PFSK-1 (cell line): ENCODE measurements around the gene OR1Q1.

ENCODE experiments used
- POLR2AphosphoS5 ChIP-seq: IDR thresholded peaks from 2 replicates; pipeline ENCODE4 v1.6.1; 2012; ENCODE audit warnings: low read depth, mild to moderate bottlenecking, control low read depth, low read length, moderate library complexity
- SIN3A ChIP-seq: IDR thresholded peaks from 2 replicates; pipeline ENCODE4 v1.6.1; 2012; ENCODE audit warnings: mild to moderate bottlenecking, low read length, moderate library complexity, borderline replicate concordance; ENCODE audit not compliant: insufficient read depth
- TAF1 ChIP-seq: IDR thresholded peaks from 2 replicates; pipeline ENCODE4 v1.6.1; 2012; ENCODE audit warnings: low read length, control low read depth, borderline replicate concordance; ENCODE audit not compliant: insufficient read depth
- TF ChIP-seq, protein P1 (sequence below), 2 experiments: IDR thresholded peaks; 2 replicates each; pipeline versions ENCODE4 v1.6.1 to v1.8.0; 2011 to 2012; ENCODE audit warnings: low read depth in 2 of 2, low read length in 2 of 2, control low read depth in 1 of 2, inconsistent platforms in 1 of 2, mild to moderate bottlenecking in 1 of 2, moderate library complexity in 1 of 2; ENCODE audit not compliant: insufficient read depth in 1 of 2

DNA sequence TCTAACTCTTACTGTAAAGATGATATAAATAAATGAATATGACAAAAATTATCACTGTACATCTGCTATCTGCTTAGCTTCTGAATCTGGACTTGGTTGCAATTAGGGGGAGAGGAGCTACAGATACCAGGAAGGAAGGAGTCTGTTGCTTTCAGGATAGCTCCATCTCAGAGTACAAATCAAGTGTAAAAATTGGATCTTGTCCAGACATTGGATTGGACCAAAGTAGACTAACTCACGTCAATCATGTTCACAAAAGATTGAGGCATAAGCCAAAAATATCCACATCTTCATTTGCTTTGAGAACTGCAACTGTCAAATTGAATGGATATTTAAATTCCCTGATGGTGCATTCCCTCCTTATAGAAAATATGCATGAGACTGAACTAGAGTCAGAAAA, 8.8 kb upstream of the OR1Q1 start:
- TF ChIP-seq POLR2AphosphoS5, result no peak
- no peak for TF ChIP-seq TAF1
- TF ChIP-seq, protein P1, sequence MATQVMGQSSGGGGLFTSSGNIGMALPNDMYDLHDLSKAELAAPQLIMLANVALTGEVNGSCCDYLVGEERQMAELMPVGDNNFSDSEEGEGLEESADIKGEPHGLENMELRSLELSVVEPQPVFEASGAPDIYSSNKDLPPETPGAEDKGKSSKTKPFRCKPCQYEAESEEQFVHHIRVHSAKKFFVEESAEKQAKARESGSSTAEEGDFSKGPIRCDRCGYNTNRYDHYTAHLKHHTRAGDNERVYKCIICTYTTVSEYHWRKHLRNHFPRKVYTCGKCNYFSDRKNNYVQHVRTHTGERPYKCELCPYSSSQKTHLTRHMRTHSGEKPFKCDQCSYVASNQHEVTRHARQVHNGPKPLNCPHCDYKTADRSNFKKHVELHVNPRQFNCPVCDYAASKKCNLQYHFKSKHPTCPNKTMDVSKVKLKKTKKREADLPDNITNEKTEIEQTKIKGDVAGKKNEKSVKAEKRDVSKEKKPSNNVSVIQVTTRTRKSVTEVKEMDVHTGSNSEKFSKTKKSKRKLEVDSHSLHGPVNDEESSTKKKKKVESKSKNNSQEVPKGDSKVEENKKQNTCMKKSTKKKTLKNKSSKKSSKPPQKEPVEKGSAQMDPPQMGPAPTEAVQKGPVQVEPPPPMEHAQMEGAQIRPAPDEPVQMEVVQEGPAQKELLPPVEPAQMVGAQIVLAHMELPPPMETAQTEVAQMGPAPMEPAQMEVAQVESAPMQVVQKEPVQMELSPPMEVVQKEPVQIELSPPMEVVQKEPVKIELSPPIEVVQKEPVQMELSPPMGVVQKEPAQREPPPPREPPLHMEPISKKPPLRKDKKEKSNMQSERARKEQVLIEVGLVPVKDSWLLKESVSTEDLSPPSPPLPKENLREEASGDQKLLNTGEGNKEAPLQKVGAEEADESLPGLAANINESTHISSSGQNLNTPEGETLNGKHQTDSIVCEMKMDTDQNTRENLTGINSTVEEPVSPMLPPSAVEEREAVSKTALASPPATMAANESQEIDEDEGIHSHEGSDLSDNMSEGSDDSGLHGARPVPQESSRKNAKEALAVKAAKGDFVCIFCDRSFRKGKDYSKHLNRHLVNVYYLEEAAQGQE (IDR thresholded peaks at IDR 0.05; ENCODE audit: insufficient read depth in 1 of 2, low read depth in 2 of 2, low read length in 2 of 2), result no peak
- TF ChIP-seq SIN3A, result no peak
